DND-41 (cell line): ENCODE results near the gene PDE4D.

Experiments used
- ATAC-seq: fragments of 200-7000 bp; cut with Tn5 transposase; 3 replicates; pipeline ENCODE4 v1.9.1; 2021; ENCODE audit warnings: low read depth; ENCODE audit not compliant: insufficient read depth
- DNase-seq: peaks from one replicate; pipeline ENCODE4 v3.0.0-alpha.2; 2020
- H2AFZ ChIP-seq: 2 replicates; pipeline ENCODE4 v1.6.0; 2012; ENCODE audit warnings: low read depth, low read length
- H3K27ac ChIP-seq: 2 replicates; pipeline ENCODE4 v1.5.1; 2012; ENCODE audit warnings: low read length, inconsistent platforms
- H3K27me3 ChIP-seq: fragments of 200-600 bp; sonication (generic); 2 replicates; pipeline ENCODE4 v1.6.0; 2012; ENCODE audit warnings: low read length, mild to moderate bottlenecking, inconsistent platforms; ENCODE audit not compliant: insufficient read depth, poor library complexity
- H3K36me3 ChIP-seq: 2 replicates; pipeline ENCODE4 v1.5.1; 2012; ENCODE audit warnings: low read length, inconsistent platforms; ENCODE audit not compliant: insufficient read depth
- H3K4me1 ChIP-seq: 2 replicates; pipeline ENCODE4 v1.5.1; 2012; ENCODE audit warnings: mild to moderate bottlenecking, low read length; ENCODE audit not compliant: insufficient read depth
- H3K4me2 ChIP-seq: 2 replicates; pipeline ENCODE4 v1.6.0; 2012; ENCODE audit warnings: mild to moderate bottlenecking, moderate library complexity, low read length, inconsistent platforms; ENCODE audit not compliant: insufficient read depth
- H3K4me3 ChIP-seq, 2 experiments: fragments of 200-600 bp in 1 of 2; shearing (Covaris generic) in 1 of 2; 2 replicates each; pipeline ENCODE4 v1.5.1; 2012 to 2016; ENCODE audit warnings: inconsistent platforms in 2 of 2, low read length in 2 of 2, mild to moderate bottlenecking in 2 of 2, low read depth in 1 of 2, moderate library complexity in 1 of 2
- H3K79me2 ChIP-seq: 2 replicates; pipeline ENCODE4 v1.6.0; 2012; ENCODE audit warnings: low read length, inconsistent platforms; ENCODE audit not compliant: insufficient read depth
- H3K9ac ChIP-seq: 2 replicates; pipeline ENCODE4 v1.6.0; 2012; ENCODE audit warnings: low read depth, mild to moderate bottlenecking, inconsistent platforms, low read length, moderate library complexity
- H3K9me3 ChIP-seq: 2 replicates; pipeline ENCODE4 v1.5.1; 2012; ENCODE audit warnings: low read length, moderate library complexity, mild to moderate bottlenecking, inconsistent platforms; ENCODE audit not compliant: insufficient read depth, severe bottlenecking
- H4K20me1 ChIP-seq: 2 replicates; pipeline ENCODE4 v1.6.0; 2012; ENCODE audit warnings: low read length; ENCODE audit not compliant: insufficient read depth
- CTCF ChIP-seq: IDR thresholded peaks from 2 replicates; pipeline ENCODE4 v1.5.1; 2012; ENCODE audit warnings: borderline replicate concordance, low read length, moderate library complexity, mild to moderate bottlenecking; ENCODE audit not compliant: poor library complexity, severe bottlenecking; ENCODE audit errors: extremely low read depth
- EZH2 ChIP-seq: IDR thresholded peaks from 3 replicates; pipeline ENCODE4 v1.6.1; 2012; ENCODE audit warnings: borderline replicate concordance, low read depth, mild to moderate bottlenecking, moderate library complexity, low read length, inconsistent platforms; ENCODE audit not compliant: severe bottlenecking

The PDE4D gene

GRCh38 chr5:59473611-59474010 lies 419.9 kb downstream of the PDE4D start:
- no peak overlapping the region for H3K27ac ChIP-seq
- DNase-seq (no peak), ATAC-seq (no peak)
- H3K4me2 ChIP-seq: no peak overlapping the region
- H3K9me3 ChIP-seq: no peaks in the 10 kb centered on the region
- no peaks in the 10 kb centered on the region for H3K79me2 ChIP-seq
- no peaks in the 10 kb centered on the region for H3K36me3 ChIP-seq
- H3K4me1 ChIP-seq: no peaks in the 10 kb centered on the region
- H3K27me3 ChIP-seq: no peaks in the 10 kb centered on the region
- H2AFZ ChIP-seq: no peak overlapping the region
- no peak overlapping the region for H3K9ac ChIP-seq
- H4K20me1 ChIP-seq: no peaks in the 10 kb centered on the region
- no peak overlapping the region for H3K4me3 ChIP-seq
- no peak for TF ChIP-seq EZH2
- no peak for TF ChIP-seq CTCF

GRCh38 chr5:59471463-59471862 lies 422.1 kb downstream of the PDE4D start:
- Histone ChIP-seq H3K4me3 (no peak overlapping the region), H2AFZ (no peak overlapping the region), H3K9me3 (no peaks in the 10 kb centered on the region), H3K36me3 (no peaks in the 10 kb centered on the region), H3K79me2 (no peaks in the 10 kb centered on the region), H3K27ac (no peak overlapping the region), H3K9ac (no peak overlapping the region), H3K4me2 (no peak overlapping the region), H3K27me3 (no peaks in the 10 kb centered on the region), H3K4me1 (no peaks in the 10 kb centered on the region), H4K20me1 (no peaks in the 10 kb centered on the region)
- ATAC-seq (no peak), DNase-seq (no peak)
- no peak for TF ChIP-seq EZH2
- TF ChIP-seq CTCF: no peak

GRCh38 chr5:59467969-59468368 lies 425.6 kb downstream of the PDE4D start:
- Histone ChIP-seq H2AFZ (no peak overlapping the region), H3K4me2 (no peak overlapping the region), H3K79me2 (no peaks in the 10 kb centered on the region), H3K27me3 (no peaks in the 10 kb centered on the region), H4K20me1 (no peaks in the 10 kb centered on the region), H3K36me3 (no peaks in the 10 kb centered on the region), H3K4me3 (no peak overlapping the region), H3K4me1 (no peaks in the 10 kb centered on the region), H3K9me3 (no peaks in the 10 kb centered on the region), H3K9ac (no peak overlapping the region), H3K27ac (no peak overlapping the region)
- no peak for TF ChIP-seq CTCF
- no peak for TF ChIP-seq EZH2
- no peak for ATAC-seq
- DNase-seq: no peak

- no peak for DNase-seq
- ATAC-seq: no peak
- Histone ChIP-seq H3K4me2 (no peak overlapping the region), H3K4me1 (no peaks in the 10 kb centered on the region), H3K79me2 (no peaks in the 10 kb centered on the region), H3K9ac (no peak overlapping the region), H4K20me1 (no peaks in the 10 kb centered on the region), H3K36me3 (no peaks in the 10 kb centered on the region), H3K27me3 (no peaks in the 10 kb centered on the region), H3K27ac (no peak overlapping the region), H2AFZ (no peak overlapping the region), H3K9me3 (no peaks in the 10 kb centered on the region), H3K4me3 (no peak overlapping the region)
- no peak for TF ChIP-seq EZH2
These were observed 427.3 kb downstream of the PDE4D start for GRCh38 chr5:59466271-59466670.
